KMS-11 (cell line): ENCODE data around the gene SYT15.

ENCODE experiments used
- H2AFZ ChIP-seq: fragments of 200-600 bp; sonication (generic); 2 replicates; pipeline ENCODE4 v1.6.1; 2016; ENCODE audit warnings: antibody characterized with exemption, mixed run types, low read depth
- H3K27ac ChIP-seq: fragments of 200-600 bp; sonication (generic); 2 replicates; pipeline ENCODE4 v1.6.1; 2016; ENCODE audit warnings: mild to moderate bottlenecking, mixed run types
- H3K27me3 ChIP-seq: fragments of 200-600 bp; sonication (generic); 2 replicates; pipeline ENCODE4 v1.6.1; 2017; ENCODE audit warnings: mild to moderate bottlenecking, low read depth, mixed run types, moderate library complexity; ENCODE audit not compliant: insufficient read depth
- H3K36me3 ChIP-seq: fragments of 200-600 bp; sonication (generic); 2 replicates; pipeline ENCODE4 v1.6.1; 2017; ENCODE audit warnings: mild to moderate bottlenecking, mixed run types; ENCODE audit not compliant: insufficient read depth
- H3K4me1 ChIP-seq: fragments of 200-600 bp; sonication (generic); 2 replicates; pipeline ENCODE4 v1.6.1; 2016; ENCODE audit warnings: mild to moderate bottlenecking, low read depth, mixed run types; ENCODE audit not compliant: poor library complexity, severe bottlenecking
- H3K4me2 ChIP-seq: fragments of 200-600 bp; sonication (generic); 2 replicates; pipeline ENCODE4 v1.7.0; 2016; ENCODE audit warnings: mild to moderate bottlenecking, mixed run types
- H3K4me3 ChIP-seq: fragments of 200-600 bp; sonication (generic); IDR thresholded peaks from 2 replicates; pipeline ENCODE4 v1.6.1; 2017; ENCODE audit warnings: low read depth, low read length, mixed read lengths; ENCODE audit not compliant: insufficient read depth
- H3K79me2 ChIP-seq: fragments of 200-600 bp; sonication (generic); 2 replicates; pipeline ENCODE4 v1.6.1; 2016; ENCODE audit warnings: low read depth, mixed run types; ENCODE audit not compliant: insufficient read depth
- H3K9ac ChIP-seq: fragments of 200-600 bp; sonication (generic); 2 replicates; pipeline ENCODE4 v1.6.1; 2016; ENCODE audit warnings: mild to moderate bottlenecking, mixed run types
- H4K20me1 ChIP-seq: fragments of 200-600 bp; sonication (generic); 2 replicates; pipeline ENCODE4 v1.6.1; 2016; ENCODE audit warnings: mild to moderate bottlenecking, mixed run types; ENCODE audit not compliant: insufficient read depth
- CTCF ChIP-seq: fragments of 200-600 bp; sonication (generic); conservative IDR thresholded peaks from 2 replicates; pipeline ENCODE4 v1.6.1; 2017; ENCODE audit warnings: low read depth, mild to moderate bottlenecking, antibody characterized with exemption, low read length, moderate library complexity, mixed read lengths

Gene SYT15

DNA sequence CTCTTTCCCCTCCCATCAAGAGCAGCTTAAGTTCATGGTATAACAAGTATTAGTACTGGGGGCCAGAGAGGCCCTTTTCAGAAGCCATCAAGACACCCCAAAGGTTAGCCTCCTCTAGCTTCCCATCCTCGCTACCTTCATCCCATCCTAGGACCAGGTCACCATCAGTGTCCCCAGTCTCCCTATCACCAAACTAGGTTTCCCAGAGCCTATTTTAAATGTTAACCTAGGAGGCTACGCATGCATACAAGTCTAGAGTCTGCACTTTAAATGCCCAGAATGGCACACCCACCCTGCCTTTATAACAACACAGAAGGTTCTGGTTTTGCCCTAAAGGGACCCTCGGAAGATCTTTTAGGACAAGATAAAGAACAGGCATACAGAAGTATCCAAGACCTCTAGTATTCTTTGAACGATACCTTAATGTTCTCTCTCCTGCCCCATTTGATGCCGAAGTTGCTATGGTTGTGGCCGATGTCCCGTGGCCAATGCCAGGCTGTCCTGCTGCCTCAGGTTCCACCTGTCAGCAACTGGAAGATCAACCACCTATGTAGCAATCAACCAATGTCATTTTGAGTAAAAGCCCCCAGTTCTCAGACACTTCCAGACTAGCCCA lies 24.7 kb upstream of the SYT15 start:
- H3K27ac ChIP-seq = no peak overlapping the region
- no peak for TF ChIP-seq CTCF

GRCh38 chr10:46555366-46555712 lies 23.6 kb upstream of the SYT15 start:
- H4K20me1 ChIP-seq = no peaks in the 10 kb centered on the region
- H3K4me1 ChIP-seq = no peaks in the 10 kb centered on the region
- no peak overlapping the region for H3K27ac ChIP-seq
- no peak overlapping the region for H3K4me2 ChIP-seq
- no peaks in the 10 kb centered on the region for H3K79me2 ChIP-seq
- TF ChIP-seq CTCF = no peak
- no peaks in the 10 kb centered on the region for H3K36me3 ChIP-seq
- no peak overlapping the region for H2AFZ ChIP-seq
- no peak overlapping the region for H3K4me3 ChIP-seq
- H3K27me3 ChIP-seq = no peaks in the 10 kb centered on the region
- H3K9ac ChIP-seq = no peak overlapping the region

More for the DNA sequence above, 24.7 kb upstream of the SYT15 start:
- H3K4me1 ChIP-seq = no peaks in the 10 kb centered on the region
- no peak overlapping the region for H2AFZ ChIP-seq
- H4K20me1 ChIP-seq = no peaks in the 10 kb centered on the region
- H3K79me2 ChIP-seq = no peaks in the 10 kb centered on the region
- no peak overlapping the region for H3K4me3 ChIP-seq
- no peaks in the 10 kb centered on the region for H3K27me3 ChIP-seq
- no peak overlapping the region for H3K4me2 ChIP-seq
- no peaks in the 10 kb centered on the region for H3K36me3 ChIP-seq
- no peak overlapping the region for H3K9ac ChIP-seq

DNA sequence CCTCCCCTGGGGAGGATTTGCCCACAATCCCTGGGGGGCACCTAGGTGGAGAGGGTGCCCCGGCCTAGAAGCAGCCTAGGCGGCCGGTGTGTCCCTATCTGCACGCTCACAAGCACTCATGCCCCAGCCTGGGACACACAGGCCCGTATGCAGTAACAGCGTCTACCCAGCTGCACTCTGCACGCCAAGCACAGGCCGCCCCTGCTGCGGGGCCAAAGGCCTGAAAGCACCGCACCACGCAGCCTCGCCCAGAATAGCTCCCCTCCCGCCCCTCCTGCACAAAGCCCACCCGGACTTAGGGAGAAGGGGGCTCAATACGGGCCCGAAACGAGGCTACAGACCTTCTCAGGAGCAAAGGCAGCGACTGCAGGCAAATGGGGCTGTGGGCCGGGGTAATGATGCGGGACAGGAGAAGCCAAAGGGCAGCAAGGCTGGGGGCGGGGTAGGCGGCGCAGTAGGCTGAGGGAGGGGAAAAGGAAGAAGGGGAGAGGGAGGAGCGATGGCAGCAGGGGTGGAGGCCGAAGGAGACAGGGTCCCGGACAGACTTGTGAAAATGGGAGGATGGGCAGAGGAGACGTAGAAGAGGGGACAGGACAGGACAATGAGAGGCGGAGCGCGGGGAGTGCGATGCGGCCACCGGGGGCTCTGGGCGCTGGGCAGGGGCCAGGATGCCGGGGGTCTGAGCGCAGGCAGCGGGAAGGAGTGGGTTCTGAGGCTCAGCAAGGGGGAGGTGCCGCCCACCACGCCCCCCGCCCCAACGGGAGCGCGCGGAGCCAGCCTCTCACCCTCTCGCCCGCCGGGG lies 23.0 kb upstream of the SYT15 start:
- Histone ChIP-seq H3K4me3 (no peak overlapping the region), H3K4me1 (no peaks in the 10 kb centered on the region), H3K36me3 (no peaks in the 10 kb centered on the region), H4K20me1 (no peaks in the 10 kb centered on the region), H3K27ac (no peak overlapping the region), H3K27me3 (no peaks in the 10 kb centered on the region), H3K79me2 (no peaks in the 10 kb centered on the region), H3K4me2 (no peak overlapping the region), H2AFZ (no peak overlapping the region), H3K9ac (no peak overlapping the region)
- TF ChIP-seq CTCF = no peak

DNA sequence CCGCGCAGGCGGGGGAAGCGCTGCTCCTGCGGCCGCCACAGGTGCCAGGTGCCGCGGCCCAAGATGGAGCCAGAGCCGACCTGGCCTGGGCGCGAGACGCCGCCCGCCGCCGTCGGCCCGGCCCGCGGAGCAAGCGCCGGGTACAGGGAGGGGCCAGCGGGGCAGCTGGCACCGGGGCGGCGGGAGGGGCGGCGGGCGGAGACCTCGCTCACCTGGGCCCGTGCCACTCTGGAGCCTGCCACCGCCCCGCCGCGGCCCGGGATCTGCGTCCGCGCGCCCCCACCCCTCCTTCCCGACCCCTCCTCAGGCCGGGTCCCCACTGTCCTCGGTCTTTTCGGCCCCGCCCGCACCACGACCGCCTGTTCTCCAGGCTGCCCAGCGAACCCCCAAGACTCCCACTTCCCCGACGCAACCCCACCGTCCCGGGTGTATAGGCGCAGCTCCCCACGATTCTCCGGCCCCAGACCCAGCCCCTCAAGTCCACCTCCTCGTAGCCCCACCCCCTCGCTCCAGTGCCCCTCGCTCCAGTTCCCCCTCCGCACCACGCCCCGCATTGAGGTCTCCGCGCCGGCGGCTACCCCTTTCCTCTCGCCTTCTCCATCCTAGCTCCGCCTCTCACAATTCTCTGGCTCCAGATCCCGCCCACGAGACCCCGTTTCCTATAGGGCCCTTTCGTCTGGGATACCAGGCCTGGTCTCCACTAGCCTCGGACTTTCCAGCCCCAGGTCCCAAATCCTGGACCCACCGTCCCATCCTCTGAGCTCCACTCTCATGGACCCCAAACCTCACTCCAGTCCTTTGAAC lies 22.2 kb upstream of the SYT15 start, which contains the start of gene GPRIN2:
Gene GPRIN2 (minus strand): TSS at position 144 of the 804 bp plus-strand sequence. CDS start 5,922 bp downstream, outside the sequence.
- H3K9ac ChIP-seq = no peak within 1 kb of the TSS
- no peaks in the 10 kb centered on the region for H3K4me1 ChIP-seq
- no peak within 1 kb of the TSS for H2AFZ ChIP-seq
- H3K27me3 ChIP-seq = no peaks in the 10 kb centered on the region
- no peaks in the 10 kb centered on the region for H4K20me1 ChIP-seq
- H3K4me2 ChIP-seq = no peak within 1 kb of the TSS
- no peaks in the 10 kb centered on the region for H3K79me2 ChIP-seq
- no peaks in the 10 kb centered on the region for H3K36me3 ChIP-seq
- no peak within 1 kb of the TSS for H3K27ac ChIP-seq
- TF ChIP-seq CTCF = no peak
- H3K4me3 ChIP-seq = no peak within 1 kb of the TSS
